Lower leg skin (tissue), 3 donors: ENCODE results near the gene TARP.

Experiments used
- CTCF ChIP-seq, 3 donors: fragments of 450-650 bp; IDR thresholded peaks; one replicate each; pipeline ENCODE4 v1.5.1; 2016; ENCODE audit warnings: antibody characterized with exemption in 3 of 3, mild to moderate bottlenecking in 3 of 3, moderate library complexity in 2 of 3
- POLR2A ChIP-seq, 2 donors: fragments of 450-650 bp; IDR thresholded peaks; one replicate each; pipeline ENCODE4 v1.6.1; 2016 to 2017; ENCODE audit warnings: antibody characterized with exemption in 2 of 2, mild to moderate bottlenecking in 1 of 2, moderate library complexity in 1 of 2

- TF ChIP-seq CTCF (IDR thresholded peaks at IDR 0.05), result no peak
- TF ChIP-seq POLR2A (IDR thresholded peaks at IDR 0.05), result no peak
Measured at GRCh38 chr7:38307640-38308039, 34.2 kb upstream of the TARP start.
